GM21619 (cell line): ENCODE data around the gene NCBP1.

Experiments used
- ATAC-seq: cut with Tn5 transposase; IDR thresholded peaks from one replicate; pipeline ENCODE4 v1.9.1; 2021; ENCODE audit not compliant: unreplicated experiment

NCBP1 gene

DNA sequence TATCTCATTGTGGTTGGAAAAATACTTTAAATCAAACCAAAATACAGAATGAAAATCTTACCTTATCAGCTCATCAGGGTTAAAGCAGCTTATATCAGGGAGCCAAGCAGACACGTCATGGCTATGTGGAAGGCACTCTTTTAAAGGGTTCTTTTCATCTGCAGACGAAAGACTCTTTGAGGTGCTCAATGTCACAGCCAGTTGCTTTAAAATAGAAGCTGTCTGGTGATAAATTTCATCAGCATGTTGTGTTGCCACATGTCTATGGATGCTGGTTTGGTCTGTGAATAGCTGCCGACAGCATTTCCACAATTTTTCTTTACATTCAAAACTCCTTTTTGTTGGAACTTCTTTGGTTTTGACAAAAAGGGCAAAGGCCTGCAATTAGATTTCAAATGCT, 8.0 kb upstream of the NCBP1 start:
- ATAC-seq, result no peak

DNA sequence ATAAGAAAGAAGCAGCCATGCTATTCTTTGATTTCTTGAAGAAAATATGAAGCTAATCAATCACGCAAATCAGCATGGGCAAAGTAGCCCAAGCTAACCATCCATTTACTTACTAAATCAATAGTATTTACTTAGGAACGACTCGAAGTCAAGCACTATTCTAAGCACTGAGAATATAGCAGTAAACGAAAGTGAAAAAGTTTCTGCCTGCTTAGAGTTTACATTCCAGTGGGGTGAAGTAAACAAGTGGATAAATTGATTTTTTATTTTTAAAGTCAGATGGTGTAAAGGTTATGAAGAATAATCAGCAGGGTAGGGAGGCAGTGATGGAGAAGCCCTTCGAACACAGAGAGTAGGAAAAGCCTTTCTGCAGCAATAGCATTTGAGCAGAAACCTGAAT, 6.0 kb upstream of the NCBP1 start:
- no peak for ATAC-seq

DNA sequence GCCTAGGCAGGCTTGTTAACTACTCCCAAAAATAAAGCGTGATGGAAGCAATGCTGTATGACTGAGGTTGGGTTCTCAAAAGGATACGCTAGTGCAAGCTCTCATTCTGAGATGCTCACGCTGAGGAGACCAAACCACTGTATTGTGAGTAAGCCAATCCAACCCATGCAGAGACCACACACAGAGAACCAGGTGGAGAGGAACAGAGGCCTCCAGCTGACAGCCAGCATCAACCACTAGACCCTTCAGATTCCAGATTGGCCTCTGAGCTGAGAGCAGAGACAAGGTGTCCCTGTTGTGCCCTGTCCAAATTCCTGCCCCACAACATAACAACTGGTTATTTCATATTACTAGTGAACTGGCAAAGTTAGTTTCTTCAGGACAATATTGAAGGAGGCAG, 5.0 kb upstream of the NCBP1 start:
- no peak for ATAC-seq

DNA sequence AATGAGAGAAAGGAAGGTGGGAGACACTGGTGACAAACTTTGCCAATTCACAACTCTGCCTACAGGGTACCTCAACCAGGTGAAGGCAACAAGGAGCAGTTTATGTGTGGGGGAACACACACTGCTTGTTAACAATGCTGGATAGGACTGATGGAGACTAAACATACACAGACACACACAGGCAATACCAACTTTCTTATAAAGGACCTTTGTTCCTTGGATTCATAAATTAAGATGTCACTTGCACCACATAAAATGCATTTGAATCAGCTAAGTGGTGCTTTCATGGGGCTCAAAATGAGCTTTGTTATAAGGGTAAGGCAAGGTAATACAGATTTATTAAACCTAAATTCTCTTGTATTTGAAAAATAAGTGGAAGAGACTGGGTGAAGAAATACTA, 4.5 kb upstream of the NCBP1 start:
- no peak for ATAC-seq

DNA sequence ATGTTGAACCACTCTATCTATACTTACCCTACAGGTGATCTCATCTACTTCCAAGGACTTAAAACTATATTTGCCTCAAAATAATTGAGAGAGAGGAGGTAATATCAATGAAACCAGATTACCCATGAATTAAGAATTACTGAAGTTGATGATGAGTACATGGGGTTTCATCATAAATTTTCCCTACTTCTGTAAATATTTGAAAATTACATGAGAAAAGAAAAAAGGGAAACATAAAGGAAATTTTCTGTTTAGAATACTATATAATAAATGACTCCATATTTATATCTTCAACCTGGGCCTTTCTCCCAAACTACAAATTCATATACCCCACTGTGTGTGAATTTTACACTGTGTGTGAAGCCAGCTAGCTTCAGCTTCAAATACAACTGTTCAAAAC, 3.0 kb upstream of the NCBP1 start:
- ATAC-seq, result no peak

DNA sequence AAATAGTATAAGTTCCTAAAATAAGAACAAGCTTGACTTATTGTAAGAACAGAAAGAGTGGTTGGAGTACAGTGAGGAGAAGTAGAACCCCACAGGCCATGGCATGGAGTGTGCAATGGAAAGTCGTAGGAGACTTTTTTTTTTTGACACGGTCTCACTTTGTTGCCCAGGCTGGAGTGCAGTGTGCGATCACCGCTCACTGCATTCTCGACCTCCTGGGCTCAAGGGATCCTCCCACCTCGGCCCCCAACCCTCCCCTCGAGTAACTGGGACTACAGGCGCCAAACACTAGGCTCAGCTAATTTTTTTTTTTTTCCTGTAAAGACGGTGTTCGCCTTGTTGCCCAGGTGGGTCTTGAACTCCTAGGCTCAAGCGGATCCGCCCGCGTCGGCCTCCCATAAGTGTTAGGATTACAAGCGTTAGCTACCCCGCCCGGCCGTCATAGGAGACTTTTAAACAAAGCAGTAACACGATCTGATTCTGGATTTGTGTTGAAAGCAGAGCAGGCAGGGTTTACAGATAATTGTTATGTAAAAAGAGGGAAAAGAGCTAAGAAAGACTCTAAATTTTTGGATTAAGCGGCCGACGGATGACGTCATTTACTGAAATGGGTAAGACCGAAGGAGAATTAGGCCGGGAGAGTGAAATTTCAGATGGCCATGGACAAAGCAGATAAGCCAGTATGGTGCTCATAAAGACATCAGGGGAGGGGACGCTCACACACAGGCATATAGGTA, 1.2 kb upstream of the NCBP1 start:
- ATAC-seq, result peak; percentile 4

DNA sequence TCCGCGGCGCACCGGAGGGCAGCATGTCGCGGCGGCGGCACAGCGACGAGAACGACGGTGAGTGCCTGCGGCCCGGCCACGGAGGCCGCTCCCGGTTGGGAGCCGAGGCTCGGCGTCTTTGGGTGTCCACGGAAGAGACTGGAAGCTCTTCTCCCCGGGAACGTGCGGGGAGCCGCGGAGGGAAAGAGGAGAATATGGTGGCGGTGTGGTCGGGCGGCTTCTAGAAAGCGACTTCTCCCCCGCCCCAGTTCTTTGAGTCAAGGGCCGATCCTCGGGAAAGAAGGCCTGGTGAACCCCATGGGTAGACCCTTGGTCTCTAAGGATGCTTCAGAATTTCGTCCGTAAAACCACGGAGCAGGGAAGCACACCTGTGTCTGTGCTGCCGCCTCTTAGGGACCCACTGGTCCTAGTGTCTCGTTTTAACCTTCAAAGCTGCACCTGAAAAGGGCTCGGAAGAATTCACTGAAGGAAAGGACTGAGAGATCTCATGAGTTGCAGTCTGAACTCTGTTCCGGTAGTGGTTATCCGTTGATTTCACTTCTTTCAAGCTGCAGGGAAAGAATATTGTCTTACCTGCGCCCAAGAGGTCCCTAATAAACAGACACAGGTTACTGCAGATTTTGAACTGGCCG, 354 bp downstream of the NCBP1 start:
- peak; percentile 0 for ATAC-seq

DNA sequence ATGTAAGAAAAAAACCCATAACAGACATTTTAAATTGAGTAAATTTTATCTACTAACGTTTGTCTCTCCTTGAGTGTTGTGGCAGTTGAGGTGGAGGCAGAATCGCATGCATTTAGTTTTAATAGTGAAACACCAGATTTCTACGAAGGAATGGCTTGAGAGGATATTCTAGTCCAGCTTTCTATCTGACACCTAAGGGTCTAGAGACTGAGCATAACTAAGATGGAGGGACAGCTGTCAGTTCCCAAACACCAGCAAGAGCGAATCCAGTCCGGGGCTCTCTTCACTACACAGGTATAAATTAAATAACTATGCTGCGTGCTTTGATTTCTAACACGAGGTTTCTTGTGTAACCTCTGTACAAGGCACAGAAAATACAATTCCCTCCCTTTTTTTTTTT, 1.4 kb downstream of the NCBP1 start:
- ATAC-seq, result no peak

DNA sequence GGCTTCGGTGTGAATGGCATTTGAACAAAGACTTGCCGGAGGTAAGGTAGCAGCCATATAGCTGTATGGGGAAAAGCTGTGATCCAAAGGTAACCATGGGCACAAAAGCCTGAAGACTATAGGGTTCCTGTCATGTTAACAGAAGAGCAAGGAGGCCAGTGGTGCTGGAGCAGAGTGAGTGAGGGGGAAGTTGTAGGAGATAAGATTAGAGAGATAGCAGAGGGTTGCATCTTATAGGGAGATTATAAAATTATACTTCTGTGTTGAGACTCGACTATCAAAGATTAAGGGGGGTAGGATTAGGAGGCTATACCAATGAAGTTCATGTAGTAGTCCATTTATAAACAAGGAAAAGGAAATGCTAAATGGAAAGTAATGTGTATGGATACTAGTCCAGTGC, 3.3 kb downstream of the NCBP1 start:
- ATAC-seq, result no peak

DNA sequence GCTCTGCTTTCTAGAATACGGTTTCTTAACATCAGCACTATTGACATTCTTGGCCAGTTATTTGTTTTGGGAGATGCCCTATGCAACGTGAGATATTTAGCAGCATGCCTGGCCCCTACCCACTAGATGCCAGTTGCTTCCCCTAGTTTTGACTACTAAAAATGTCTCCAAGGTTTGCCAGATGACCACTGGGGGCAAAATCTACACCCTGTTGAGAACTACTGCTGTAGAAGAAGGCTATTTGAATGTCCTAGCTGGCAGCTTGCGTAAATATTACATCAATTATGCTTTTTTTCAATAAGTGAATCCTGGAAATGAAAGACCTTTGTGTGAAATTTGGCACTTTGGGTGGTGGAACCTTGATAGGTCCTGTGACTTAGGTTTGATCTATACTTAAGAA, 5.0 kb downstream of the NCBP1 start:
- ATAC-seq, result no peak

DNA sequence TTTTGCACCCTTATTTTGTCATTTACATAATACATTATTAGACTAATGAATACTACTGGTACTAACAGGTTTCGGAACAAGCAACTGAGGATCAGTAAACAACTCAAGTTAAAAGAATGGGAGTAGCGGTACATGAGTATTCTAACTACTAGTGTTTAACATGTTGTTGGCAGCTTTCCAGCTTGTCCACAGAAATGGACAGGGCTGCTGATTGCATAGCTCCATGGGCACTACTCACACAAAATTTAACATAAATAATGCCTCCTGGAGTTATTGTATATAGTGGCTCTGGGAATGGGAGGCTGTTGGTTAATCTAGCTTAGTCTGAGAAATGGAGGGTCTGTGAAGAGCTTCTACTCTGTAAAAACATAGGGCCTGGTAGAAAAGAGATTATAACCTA, 6.7 kb downstream of the NCBP1 start:
- no peak for ATAC-seq

DNA sequence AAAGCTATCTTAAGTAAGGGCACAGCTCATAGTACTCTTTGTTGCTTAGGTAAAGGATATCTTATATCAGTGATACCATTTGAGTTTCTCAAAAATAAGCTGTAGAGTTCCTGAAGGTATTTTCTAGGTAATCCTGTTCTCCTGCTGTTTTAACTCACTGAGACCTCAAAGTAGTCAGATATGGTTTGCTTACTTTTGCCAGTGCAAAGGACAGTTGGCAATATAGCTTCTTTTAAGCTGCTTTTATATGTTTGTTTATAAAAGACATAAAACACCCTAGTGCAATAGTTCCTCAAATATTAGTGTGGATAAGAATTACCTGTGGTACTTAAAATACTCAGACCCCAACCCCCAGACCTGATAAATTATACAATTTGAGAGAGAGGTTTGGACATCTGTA, 12.1 kb downstream of the NCBP1 start:
- ATAC-seq, result no peak

DNA sequence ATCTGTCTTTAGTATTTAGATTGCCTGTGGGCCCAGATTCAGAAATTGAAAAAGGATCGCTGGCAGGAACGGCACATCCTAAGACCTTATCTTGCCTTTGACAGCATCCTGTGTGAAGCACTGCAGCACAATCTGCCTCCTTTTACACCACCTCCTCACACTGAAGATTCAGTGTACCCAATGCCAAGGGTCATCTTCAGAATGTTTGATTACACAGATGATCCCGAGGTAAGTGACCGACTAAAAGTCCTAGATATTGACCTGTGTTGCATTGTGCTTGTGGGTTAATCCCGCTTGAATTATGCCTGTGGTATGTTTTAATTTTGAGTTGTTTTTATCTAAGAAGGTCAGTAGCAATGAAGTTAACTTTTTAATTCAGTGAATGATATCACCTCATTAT, 14.4 kb downstream of the NCBP1 start:
- ATAC-seq, result no peak

DNA sequence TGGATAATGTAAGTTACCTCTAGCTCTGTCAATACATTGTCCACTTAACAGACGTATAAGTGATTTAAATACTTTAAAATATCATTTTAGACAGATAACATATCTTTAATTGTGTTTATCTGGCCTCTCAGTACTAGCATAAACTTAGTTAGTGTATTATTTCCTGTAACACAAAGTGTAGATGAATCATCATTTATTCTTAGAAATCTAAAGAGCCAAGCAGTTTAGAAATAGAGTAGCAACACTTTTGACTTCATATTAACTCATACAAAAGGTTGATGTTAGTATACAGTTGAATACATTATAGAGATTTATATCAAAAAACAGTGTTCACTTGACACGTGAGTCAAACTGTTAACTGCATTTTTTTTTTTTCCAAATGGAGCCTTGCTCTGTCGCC, 18.0 kb downstream of the NCBP1 start:
- ATAC-seq, result no peak

DNA sequence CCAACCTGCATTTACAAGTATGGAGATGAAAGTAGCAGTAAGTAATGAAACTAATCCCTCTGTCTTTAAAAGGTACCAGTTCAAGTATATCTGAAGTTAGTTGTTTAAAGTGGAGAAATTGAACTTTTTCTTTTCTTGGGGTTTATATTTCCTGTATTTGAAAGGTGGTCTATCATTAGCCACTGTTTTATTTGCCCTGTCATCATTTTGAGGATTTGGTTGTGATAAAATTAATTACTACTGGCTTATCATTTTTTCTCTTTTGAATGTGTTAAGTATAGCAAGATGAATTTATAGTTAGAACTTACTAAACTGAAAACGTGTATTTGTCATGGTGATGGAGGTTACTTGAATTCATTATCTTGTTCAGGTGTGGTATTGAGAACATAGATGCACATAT, 25.1 kb downstream of the NCBP1 start:
- ATAC-seq, result no peak

DNA sequence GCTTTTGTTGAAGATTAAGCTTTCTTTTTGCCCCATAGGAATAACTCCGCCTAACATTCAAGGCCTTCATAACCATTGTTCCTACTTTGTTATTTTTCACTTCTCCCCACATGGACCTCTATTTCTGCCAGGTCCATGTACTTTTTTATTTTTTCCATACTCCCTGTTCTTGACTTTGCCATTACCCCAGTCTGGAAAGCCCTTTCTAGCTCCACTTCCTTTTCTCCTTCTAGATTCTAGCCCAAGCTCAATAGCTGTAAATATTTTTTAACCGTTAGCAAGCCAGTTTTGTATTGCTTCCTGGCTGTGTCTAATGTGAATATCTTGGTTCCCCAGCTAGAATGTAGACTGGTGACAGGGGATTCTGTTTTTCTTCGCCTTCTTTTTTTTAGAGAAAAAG, 26.1 kb downstream of the NCBP1 start:
- ATAC-seq, result no peak

DNA sequence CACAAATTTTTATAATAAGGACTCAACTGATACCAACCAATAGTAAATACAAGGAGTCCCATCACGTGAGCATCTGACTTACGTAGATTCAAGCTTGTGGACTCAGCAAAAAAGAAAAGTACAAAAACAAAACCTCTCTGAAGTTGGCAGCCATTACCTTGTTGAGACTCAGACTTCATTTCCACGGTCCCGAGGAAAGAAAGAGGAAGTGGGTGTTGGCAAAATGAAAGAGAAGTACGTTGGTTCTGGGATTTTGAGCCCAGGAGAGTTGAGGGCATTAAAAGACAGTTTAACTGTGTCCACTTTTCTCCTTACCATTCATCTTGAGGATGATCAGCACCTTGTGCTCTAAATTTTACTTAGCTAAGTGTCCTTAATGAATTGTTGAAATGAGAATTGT, 26.7 kb downstream of the NCBP1 start:
- no peak for ATAC-seq

DNA sequence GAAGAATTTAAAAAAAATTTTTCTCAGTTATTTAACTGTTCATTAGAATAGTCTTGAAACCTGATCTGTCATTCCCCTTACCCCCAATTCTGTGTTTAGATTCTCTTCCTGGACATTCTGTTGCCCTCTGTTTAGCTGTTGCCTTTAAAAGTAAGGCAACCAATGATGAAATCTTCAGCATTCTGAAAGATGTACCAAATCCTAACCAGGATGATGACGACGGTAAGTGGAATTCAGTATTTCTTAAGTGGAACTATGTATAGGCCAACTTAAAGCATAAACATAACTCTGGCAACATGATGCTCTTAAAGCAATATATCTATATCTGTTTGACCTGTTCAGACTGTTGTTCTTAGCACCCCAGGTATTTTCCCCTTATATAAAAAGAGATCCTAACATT, 27.2 kb downstream of the NCBP1 start:
- no peak for ATAC-seq

DNA sequence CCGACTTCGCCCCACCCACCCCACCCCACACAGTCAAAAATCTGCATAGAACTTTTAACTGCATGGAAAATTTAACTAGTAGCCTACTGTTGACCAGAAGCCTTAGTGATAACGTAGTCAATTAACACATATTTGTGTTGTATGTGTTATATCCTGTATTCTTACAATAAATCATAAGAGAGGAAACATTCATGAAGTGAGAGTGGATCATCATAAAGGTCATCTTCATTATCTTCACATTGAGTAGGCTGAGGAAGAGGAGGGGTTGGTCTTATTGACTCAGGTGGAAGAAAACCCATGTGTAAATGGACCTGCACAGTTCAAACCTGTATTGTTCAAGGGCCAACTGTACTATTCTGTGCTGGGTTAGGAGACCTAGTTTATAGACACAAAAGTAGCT, 32.1 kb downstream of the NCBP1 start:
- no peak for ATAC-seq

DNA sequence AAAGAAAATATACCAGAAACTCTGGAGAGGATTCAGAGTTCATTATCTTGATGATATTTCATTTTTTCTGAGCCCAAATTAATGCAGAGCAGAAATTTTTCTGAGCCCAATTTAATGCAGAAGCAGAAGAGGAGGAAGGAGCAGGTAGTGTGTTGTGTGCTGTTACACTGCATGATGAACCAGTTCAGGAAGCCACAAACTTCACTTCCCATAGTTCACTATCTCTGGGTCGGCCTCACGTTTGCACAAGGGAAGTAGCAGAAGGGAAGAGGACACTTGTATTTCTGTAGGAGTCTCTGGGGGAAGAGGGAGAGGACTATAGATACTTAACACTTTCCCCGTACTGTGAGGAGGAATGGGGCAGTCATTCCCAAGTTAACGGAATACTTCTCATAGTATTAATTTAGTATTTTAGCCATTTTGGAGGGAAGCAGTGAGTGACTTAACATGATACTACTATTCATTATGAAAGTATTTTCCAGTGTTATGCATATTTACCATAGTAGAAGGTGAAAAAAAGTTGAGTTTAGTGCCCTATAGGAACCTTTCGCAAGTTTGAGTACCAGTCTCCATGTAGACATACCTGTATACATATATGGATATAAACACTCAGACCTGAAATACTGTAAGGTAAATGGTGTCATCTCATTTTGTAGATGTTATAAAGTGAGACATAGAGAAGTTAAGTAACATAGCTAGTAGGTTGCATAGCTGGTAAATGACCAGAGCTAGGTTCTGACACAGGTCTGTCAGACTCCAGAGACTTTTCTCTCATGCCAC, 33.5 kb downstream of the NCBP1 start:
- ATAC-seq, result no peak

DNA sequence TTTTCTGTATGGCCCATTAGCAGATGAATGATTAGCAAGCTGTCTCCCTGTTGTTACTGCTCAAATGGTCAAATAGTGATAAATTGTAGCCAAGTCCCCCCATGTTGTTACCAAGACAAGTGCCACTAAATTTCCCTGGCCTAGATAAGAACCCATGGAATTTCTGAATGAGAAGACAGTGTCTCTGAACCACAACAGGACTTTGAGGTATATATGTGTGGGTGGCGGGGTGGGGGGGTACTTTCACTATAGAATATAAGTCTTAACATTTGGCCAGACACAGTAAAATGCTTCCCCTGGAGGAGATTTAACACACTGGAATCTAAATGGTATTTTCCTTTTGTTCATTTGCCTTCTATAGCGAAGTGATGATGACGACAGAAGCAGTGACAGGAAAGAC, 34.9 kb downstream of the NCBP1 start:
- ATAC-seq, result no peak

DNA sequence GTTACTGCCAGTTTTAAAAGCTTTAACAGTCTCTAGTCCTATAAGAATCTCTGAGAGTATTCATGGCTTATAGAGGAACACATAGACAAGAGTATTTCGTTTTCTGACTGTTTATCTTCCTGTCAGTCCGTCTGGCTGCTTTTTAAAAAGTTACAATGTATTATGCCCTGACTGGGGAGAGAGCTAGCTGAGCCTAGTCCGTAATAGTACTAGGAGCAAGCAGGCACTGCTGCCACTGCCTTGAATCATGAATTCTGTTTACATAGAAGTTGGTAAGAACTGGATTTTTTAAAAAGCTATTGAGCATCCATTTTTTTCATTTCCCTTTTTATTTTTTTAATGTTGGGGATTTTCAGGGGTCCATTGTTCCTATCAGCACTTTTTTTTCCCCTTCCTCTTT, 37.0 kb downstream of the NCBP1 start:
- ATAC-seq, result no peak
